Ovary (tissue), 10 donors: ENCODE results near the gene CDK15. TPM values are rescaled to one million over a fixed set of nuclear protein-coding genes. Genes with fewer than 3 reads are reported as not detected.
A peak's percentile ranks its signal among the peaks of the same experiment; 100 is the strongest.

Experiments
- DNase-seq, 5 donors: peaks; one replicate each; pipeline ENCODE4 v3.0.0-alpha.2; 2019 to 2020
- H3K27ac ChIP-seq, 2 donors: fragments of 200-600 bp; one replicate each; pipeline versions ENCODE4 v1.5.1 to v1.8.0; 2019 to 2022
- H3K27me3 ChIP-seq: fragments of 200-600 bp; one replicate; pipeline ENCODE4 v1.8.0; 2022
- H3K36me3 ChIP-seq: fragments of 200-600 bp; sonication (generic); one replicate; pipeline ENCODE4 v1.5.1; 2019
- H3K4me1 ChIP-seq: one replicate; pipeline ENCODE4 v1.8.1; 2013; ENCODE audit warnings: mild to moderate bottlenecking, moderate library complexity; ENCODE audit not compliant: insufficient read depth
- H3K4me3 ChIP-seq: fragments of 200-600 bp; sonication (generic); one replicate; pipeline ENCODE4 v1.5.1; 2017
- H3K9me3 ChIP-seq, 2 donors: fragments of 200-600 bp in 1 of 2; sonication (generic) in 1 of 2; one replicate each; pipeline versions ENCODE4 v1.5.1 to v1.8.1; 2013 to 2019; ENCODE audit warnings: mild to moderate bottlenecking in 1 of 2, moderate library complexity in 1 of 2
- EP300 ChIP-seq: sonication (generic); formaldehyde crosslinking; IDR thresholded peaks from one replicate; pipeline ENCODE4 v1.6.1; 2017; ENCODE audit warnings: antibody characterized with exemption
- POLR2A ChIP-seq: fragments of 450-650 bp; IDR thresholded peaks from one replicate; pipeline ENCODE4 v1.6.1; 2017; ENCODE audit warnings: antibody characterized with exemption, mild to moderate bottlenecking, moderate library complexity
- WGBS, 3 donors: extraction: QIAGEN DNeasy Blood & Tissue Kit in 1 of 3; methylation state at CpG; one replicate each; pipeline versions ENCODE4 v1.1.5 to v1.1.7; 2013 to 2017; 5-methylcytosine and 5-hydroxymethylcytosine counted together
- intact Hi-C, 4 donors: fragments of 100-400 bp; cut with DNase I; formaldehyde crosslinking; loops; one replicate each; pipeline versions ENCODE4 v1.11.0 to v1.15.1; 2022 to 2023
- long read RNA-seq, 3 donors: library from polyadenylated mRNA in 2 of 3; unstranded in 2 of 3; transcript quantifications; one replicate each; pipeline ENCODE4 v2.0.0 and lab custom pipeline, GENCODE V29; 2021 to 2026
- polyA plus RNA-seq, 2 donors: library from polyadenylated mRNA; stranded (reverse); fragments of 200-250 nt in 1 of 2; fragments of 350-450 nt in 1 of 2; fragmentation: Illumina TruSeq in 1 of 2; extraction: RNeasy Lipid Tissue Mini Kit (QIAGEN cat#74804) in 1 of 2; gene quantifications; one replicate each; pipeline ENCODE4 v1.2.3, GENCODE V29; 2013 to 2014
- total RNA-seq, 7 donors: library from RNA; depleted of rRNA in 2 of 7; stranded (reverse); fragments of >200 nt in 2 of 7; fragmentation: NEBNext Ultra II Directional in 3 of 7; extraction: Animal tissue kit (Norgen Biotek cat#: 25700) in 3 of 7; gene quantifications; one replicate each; pipeline versions ENCODE4 v1.1.0 to v1.2.4, GENCODE V29; 2016 to 2023
- TF ChIP-seq, protein P1 (sequence below), 3 donors: fragments of 450-650 bp in 2 of 3; fragments of 200-600 bp in 1 of 3; IDR thresholded peaks; one replicate each; pipeline versions ENCODE4 v1.5.1 to v1.8.0; 2016 to 2022; ENCODE audit warnings: antibody characterized with exemption in 3 of 3, mild to moderate bottlenecking in 1 of 3
- donor health status: DM: no; HTN: no; CAD: no; lungs with moderate emphysema.
- donor health status: DM: no; HTN: no; CAD: no.
- donor health status: Bipolar disorder and iron deficiency.
- donor health status: DM: yes; HTN: yes; CAD: no.
- donor health status: DM: no; HTN: no; CAD: no.
- donor health status: DM: yes; HTN: yes; CAD: no.

The CDK15 gene
- total RNA-seq (10 to 100 TPM in 1 of 7 donors, 1 to 10 TPM in 6; 4.2 to 14.9 (median 7.9) TPM), polyA plus RNA-seq (1 to 10 TPM; 3.7 to 4.8 TPM)
- long read RNA-seq, donor 1, partial matches to known transcripts = 4 of 32 reads
- long read RNA-seq, donor 1, other reads (novel, unspliced or antisense) = 28 of 32 reads
- long read RNA-seq, donor 2 = 0 reads
- long read RNA-seq, donor 3, partial matches to known transcripts = 0 of 6 reads
- long read RNA-seq, donor 3, other reads (novel, unspliced or antisense) = 6 of 6 reads

GRCh38 chr2:201806442-201807170, at the start of gene CDK15:
TSS of gene CDK15 (plus strand) at chr2:201806537. CDS start at chr2:201806665, 128 bp downstream.
- TF ChIP-seq EP300 (no peak), POLR2A (no peak)
- TF ChIP-seq, protein P1, sequence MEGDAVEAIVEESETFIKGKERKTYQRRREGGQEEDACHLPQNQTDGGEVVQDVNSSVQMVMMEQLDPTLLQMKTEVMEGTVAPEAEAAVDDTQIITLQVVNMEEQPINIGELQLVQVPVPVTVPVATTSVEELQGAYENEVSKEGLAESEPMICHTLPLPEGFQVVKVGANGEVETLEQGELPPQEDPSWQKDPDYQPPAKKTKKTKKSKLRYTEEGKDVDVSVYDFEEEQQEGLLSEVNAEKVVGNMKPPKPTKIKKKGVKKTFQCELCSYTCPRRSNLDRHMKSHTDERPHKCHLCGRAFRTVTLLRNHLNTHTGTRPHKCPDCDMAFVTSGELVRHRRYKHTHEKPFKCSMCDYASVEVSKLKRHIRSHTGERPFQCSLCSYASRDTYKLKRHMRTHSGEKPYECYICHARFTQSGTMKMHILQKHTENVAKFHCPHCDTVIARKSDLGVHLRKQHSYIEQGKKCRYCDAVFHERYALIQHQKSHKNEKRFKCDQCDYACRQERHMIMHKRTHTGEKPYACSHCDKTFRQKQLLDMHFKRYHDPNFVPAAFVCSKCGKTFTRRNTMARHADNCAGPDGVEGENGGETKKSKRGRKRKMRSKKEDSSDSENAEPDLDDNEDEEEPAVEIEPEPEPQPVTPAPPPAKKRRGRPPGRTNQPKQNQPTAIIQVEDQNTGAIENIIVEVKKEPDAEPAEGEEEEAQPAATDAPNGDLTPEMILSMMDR (IDR thresholded peaks at IDR 0.05) = no peak
- WGBS, 3 donors = 3 to 4% (median 4%) methylated on average over 10 of the region's 10 CpGs
- Histone ChIP-seq H3K27ac (peak within 1 kb of the TSS; percentile 9 to 67), H3K9me3 (no peaks in the 10 kb centered on the region), H3K27me3 (no peaks in the 10 kb centered on the region), H3K4me1 (peaks cover 7% of the 10 kb centered on the region), H3K36me3 (no peaks in the 10 kb centered on the region), H3K4me3 (no peak within 1 kb of the TSS)
- intact Hi-C loops = loop anchor here in 1 of 4 donors (10.0 kb wide), 1 partner anchor 48 kb away; no protein-coding TSS in a partner anchor
- DNase-seq = peak; percentile 52 to 77 (median 67)

DNA sequence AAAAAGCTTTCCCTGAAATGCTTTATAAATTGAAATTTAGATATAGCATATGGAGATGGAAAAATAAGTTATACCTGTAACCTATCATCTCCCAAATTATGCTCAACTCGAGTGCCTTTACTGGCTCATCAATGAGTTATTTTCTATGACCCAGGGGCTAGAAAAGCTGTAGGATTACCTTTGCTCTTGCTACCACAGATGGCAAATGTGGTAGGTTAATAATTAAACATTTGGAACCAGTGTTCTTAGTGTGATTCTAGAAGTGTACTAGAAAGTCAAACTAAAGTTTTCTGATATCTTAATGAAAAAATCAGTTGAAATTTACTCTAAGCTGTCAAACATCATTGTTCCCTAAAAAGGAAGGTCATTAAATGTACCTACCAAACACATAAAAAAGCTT, 48.1 kb upstream of the CDK15 start:
- TF ChIP-seq, protein P1 (IDR thresholded peaks at IDR 0.05) = no peak
- TF ChIP-seq POLR2A = no peak
- TF ChIP-seq EP300 = no peak
- Histone ChIP-seq H3K4me3 (no peak overlapping the region), H3K27me3 (no peaks in the 10 kb centered on the region), H3K4me1 (no peaks in the 10 kb centered on the region), H3K27ac (no peak overlapping the region), H3K9me3 (no peaks in the 10 kb centered on the region), H3K36me3 (no peaks in the 10 kb centered on the region)
- 0 to 85% (median 0%) methylated on average over 1 of the region's 1 CpG for WGBS, 3 donors
- intact Hi-C loops = no loop called here
- DNase-seq = no peak

DNA sequence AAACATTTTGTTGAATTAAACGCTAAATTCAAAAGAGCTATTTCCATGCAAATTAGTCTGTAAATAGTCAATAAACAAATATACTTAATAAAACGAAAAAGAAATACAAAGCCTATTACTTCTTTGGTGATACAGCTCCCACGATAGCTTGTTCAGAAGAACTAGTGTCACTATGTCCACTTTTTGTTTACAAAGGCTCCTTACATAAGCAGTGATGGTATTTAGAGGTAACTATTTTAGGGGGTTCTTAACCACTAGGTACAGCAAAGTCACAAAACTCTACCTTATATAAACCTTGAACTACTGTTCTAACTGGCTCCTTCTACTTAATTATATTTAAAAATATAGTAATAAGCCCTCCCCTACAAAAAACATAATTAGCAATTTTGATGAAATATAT, 47.5 kb upstream of the CDK15 start:
- Histone ChIP-seq H3K4me3 (no peak overlapping the region), H3K27ac (no peak overlapping the region), H3K4me1 (no peaks in the 10 kb centered on the region), H3K36me3 (no peaks in the 10 kb centered on the region), H3K9me3 (no peaks in the 10 kb centered on the region), H3K27me3 (no peaks in the 10 kb centered on the region)
- DNase-seq = no peak
- WGBS, 3 donors = 92 to 96% (median 92%) methylated on average over 3 of the region's 3 CpGs
- intact Hi-C loops = no loop called here
- TF ChIP-seq, protein P1 (IDR thresholded peaks at IDR 0.05) = no peak
- TF ChIP-seq EP300 = no peak
- TF ChIP-seq POLR2A = no peak

GRCh38 chr2:201759567-201759966, 46.8 kb upstream of the CDK15 start:
- intact Hi-C loops = no loop called here
- no peaks in the 10 kb centered on the region for H3K36me3 ChIP-seq
- DNase-seq = no peak
- H3K27me3 ChIP-seq = no peaks in the 10 kb centered on the region
- 69 to 74% (median 71%) methylated on average over 1 of the region's 1 CpG for WGBS, 3 donors
- TF ChIP-seq, protein P1 (IDR thresholded peaks at IDR 0.05) = no peak
- TF ChIP-seq POLR2A (no peak), EP300 (no peak)
- no peak overlapping the region for H3K4me3 ChIP-seq
- H3K27ac ChIP-seq = no peak overlapping the region
- H3K4me1 ChIP-seq = no peaks in the 10 kb centered on the region
- no peaks in the 10 kb centered on the region for H3K9me3 ChIP-seq
